GM19397 (cell line): Measurements from ENCODE around the gene ARSH.
"Not testable (repeated sequence)": the region's sequence is repeated elsewhere in the genome, so short reads cannot be mapped to it uniquely, and the experiment has no call there.

Experiments used
- ATAC-seq: cut with Tn5 transposase; IDR thresholded peaks from one replicate; pipeline ENCODE4 v1.9.1; 2021; ENCODE audit warnings: mild to moderate bottlenecking, moderate library complexity; ENCODE audit not compliant: unreplicated experiment

Gene ARSH

DNA sequence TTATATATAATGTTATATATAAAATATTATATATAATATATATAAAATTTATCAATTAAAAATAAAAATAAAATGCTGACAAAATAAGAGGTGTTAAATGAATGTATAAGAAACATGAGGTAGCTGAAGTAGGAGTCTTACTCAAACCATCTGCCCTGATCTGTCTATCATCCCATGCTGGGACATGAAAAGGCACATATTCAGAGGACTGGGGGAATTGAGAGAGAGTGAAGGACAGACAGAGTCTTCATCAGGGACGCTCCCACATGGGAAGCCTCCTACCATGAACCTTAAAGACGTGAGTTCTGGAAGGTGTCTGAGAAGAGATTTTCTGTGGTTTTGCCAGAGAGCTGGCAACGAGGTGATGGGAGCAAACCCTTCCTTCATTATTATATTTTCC lies 30.9 kb downstream of the ARSH start:
- ATAC-seq: no peak

- ATAC-seq: no peak
Measured at GRCh38 chrX:3044196-3044595, 37.9 kb downstream of the ARSH start.

DNA sequence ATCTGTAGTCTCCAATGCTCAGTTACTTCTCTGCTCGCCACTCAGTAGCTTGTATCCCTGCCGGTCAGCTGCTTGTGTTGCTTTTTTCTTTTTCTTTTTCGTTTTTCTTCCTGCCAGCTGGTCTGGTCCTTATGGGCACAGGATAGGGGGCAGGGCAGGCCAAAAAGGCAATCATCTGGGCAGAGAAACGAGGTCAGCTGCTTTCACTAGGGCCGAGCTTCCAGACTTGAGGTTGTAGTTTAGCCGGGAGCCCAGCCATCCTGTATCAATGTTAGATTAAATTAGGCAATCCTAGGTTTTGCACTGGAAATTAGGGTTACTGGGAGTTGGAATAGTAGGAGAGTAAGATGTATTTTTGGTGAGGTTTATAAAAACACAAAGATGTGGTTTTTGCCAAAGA lies 38.3 kb downstream of the ARSH start:
- no peak for ATAC-seq

DNA sequence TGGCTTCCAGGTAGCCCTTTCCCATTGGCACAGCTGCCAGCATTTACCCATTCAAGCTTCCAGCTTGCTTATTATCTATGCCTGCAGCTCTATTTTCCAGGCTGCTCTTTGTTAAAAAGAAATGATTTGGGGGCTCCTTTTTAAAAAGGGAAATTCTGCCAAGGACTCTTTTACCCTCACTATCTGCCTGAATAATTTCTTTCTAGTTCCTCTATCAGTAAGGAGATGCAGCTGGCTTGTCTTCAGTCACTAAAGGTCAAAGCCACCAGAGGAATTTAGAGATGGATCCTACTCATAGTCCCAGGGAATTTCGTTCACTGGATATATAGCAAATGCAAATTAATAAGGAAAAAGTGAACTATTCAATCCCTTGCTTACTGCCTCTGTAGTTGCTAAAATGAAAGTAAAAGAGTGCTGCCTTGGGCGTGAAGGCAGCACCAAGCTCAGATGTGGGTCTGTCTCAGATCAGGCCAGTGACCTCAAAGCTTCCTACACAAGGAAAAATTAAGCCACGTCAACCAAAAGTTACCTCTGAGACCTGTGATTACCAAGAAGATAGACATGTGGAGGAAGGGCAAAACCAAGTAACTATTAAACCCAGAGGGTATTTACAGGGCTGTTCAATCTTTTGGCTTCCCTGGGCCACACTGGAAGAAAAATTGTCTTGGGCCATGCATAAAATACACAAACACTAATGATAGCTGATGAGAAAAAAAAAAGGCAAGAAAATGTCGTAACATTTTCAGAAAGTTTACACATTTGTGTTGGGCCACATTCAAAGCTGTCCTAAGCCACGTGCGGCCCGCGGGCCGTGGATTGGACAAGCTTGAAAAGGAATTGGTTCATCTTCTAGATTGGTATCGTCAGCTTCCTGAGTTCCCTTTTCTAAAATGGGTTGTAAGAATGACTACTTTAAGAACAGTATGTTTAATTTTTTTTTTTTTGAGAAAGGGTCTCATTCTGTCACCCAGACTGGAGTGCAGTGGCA lies 40.2 kb downstream of the ARSH start:
- no peak for ATAC-seq

DNA sequence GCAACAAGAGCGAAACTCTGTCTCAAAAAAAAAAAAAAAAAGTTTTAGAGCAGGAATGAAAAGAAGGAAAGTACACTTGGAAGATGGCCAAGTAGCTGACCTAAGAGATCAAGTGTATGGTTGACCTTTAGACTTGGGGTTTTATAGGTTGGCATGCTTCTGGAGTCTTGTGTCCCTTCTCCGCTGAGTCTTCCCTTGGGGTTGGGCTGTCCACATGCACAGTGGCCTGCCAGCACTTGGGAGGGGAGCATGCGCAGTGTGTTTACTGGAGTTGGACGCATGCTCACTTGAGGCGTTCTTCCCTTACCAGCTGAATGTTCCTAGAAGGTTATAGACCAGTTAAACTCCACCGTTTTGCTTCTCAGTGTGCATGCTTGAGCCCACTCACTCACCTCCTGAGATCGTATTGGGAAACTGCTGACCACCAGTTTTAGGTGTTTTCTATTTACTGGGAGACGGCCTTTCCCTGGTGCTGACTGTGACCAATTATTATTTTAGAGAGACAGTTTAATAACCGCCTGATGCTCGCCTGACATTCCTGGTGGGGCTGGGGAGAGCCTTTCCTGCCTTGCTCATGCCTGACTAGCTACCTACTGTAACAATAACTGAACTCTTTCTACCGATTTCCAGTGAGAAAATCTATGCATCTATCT lies 44.3 kb downstream of the ARSH start:
- ATAC-seq: not testable (repeated sequence)

DNA sequence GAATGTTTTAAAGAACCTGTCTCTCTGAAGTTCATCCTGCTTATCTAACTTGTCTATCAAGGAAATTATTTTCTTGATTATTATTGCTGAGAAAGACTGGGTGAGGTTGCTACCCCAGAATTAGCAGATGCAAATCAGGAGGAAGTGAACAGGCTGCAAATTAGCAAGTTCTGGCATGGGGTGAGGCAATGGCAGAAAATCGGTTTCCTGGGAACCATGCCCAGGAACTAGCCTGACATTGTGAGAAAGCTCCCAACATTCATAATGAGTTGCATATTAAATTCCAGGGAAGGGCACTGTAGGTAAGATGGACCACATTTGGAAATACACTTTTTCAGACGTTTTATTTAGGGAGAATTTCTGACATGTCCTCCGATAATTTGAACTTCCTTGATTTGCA lies 46.5 kb downstream of the ARSH start:
- ATAC-seq: no peak

GRCh38 chrX:3066555-3066954 lies 60.2 kb downstream of the ARSH start:
- ATAC-seq: no peak

GRCh38 chrX:3075959-3076358 lies 69.6 kb downstream of the ARSH start:
- ATAC-seq: no peak

- no peak for ATAC-seq
Measured at GRCh38 chrX:3076416-3076991, 70.2 kb downstream of the ARSH start.
